ENCODE data around the gene ZFP36L1.

ZFP36L1 gene

DNA sequence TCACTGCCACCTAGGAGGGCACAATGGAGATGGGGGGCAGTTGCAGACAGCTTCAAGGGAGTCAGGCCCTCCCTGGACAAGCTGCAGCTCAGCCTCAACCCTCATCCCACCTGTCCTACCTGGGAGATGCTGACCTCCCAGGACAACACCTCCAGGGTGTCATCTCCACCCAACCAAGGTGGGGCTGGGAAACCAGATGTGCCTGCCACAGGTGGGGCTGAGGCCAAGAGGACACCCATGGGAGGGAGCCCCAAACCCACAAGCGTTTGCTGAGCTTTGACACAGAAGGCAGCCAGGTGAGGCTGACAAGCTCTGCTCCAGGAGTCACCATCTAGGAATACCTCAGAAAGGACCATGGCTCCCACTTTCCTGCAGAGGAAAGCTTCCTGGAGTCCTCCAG lies 31.5 kb downstream of the ZFP36L1 start:
- DNase-seq, result no peak

DNA sequence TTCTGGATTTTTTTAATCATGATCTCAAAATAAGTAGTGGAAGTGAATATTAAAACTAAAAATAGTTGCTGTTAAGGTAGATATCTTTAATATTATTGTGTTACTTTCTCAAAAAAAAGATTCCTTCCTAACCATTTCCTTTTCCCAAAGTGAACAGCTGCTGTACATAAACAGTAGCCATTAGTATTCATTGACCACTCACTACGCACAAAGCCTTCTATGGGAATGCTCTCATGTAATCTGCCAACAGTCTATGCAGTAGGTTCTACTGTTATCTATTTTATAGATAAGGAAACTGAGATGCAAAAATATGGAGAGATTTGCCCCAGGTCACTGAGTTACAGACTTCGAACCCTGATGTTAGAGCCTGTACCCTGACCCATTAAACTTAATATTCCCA lies 32.1 kb downstream of the ZFP36L1 start:
- DNase-seq, result no peak

DNA sequence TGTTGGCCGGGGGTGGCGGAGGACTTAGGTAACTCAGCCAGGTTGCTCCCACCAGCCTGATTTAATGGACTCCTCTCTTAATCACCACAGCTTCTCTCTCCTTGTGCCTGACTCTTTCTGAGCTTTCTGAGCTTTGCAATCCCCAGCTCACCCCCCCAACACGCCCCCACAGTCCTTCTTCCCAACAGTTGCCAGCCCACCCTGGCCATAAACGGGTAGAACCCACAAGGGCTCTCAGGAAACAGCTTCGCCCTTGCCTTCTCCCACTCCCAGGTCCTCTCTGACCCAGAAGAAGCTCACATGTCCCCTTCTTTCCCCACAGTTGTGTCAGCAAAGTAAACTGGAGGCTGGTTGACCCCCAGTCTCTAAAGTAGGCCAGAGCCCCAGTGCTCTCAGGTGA lies 32.9 kb downstream of the ZFP36L1 start:
- no peak for DNase-seq

DNA sequence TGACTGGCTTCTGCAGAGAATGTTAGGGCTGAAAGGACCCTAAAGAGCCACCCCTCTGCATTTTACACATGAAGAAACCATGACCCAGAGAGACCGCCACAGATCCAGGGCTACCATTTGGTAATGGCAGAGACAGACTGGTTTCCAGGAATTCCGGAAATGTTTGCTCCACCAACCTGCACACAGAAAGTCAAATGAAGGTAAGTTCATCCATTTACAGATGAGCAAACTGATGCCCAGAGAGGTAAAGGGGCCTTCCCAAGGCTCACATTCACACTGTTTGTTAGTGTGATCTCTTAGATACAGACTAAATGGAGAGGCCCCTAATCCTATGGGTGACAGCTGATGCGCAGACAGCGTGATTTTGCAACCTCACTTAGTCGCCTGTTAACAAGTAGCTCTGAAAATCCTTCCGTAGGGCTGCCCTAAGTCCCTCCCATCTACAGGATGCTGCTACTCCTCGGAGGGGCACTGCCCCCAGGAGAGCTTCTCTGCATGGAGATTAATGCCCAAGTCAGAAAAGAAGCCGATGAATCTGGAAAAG lies 33.8 kb downstream of the ZFP36L1 start:
- DNase-seq, result no peak

DNA sequence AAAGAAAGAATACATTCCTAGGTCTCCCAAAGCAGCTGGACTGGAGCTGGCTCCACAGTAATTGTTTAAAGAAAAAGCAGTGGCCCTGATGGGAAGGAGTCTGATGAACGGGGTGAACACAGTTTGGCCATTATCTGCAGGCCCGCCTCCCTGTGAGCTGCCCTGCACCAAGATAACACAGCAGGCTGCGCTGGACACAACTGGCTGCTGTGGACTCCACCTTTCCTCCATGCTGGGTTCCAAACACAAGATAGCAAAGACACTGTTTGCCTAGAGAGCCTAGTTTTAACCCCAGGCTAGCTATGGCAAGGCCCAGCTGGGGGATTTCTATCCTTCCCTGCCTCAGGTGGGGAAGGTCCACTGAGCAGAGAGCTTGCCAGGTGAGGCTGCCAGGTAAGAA lies 34.6 kb downstream of the ZFP36L1 start:
- DNase-seq, result no peak

DNA sequence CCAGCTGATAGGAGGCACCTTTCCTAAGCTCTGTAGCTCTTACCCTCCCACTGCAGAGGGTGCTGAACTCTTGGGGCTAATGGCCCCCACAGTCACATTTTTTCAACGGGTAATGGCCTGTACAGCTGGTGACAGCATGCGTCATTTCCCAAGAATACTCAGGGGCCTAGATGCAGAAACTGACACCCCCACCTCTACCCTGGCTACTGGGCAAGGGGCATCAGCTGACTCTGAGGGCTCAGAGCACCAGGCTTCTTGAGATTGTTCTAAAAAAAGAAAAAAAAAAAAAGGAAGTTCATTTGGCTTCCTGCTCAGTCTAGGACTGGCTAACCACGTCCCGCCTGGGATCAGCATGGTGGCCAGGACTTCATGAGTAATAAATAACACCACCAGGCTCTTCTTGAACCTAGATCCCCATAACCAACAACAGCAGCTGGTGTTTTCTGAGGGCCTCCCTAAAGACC lies 35.2 kb downstream of the ZFP36L1 start:
- DNase-seq, result no peak

DNA sequence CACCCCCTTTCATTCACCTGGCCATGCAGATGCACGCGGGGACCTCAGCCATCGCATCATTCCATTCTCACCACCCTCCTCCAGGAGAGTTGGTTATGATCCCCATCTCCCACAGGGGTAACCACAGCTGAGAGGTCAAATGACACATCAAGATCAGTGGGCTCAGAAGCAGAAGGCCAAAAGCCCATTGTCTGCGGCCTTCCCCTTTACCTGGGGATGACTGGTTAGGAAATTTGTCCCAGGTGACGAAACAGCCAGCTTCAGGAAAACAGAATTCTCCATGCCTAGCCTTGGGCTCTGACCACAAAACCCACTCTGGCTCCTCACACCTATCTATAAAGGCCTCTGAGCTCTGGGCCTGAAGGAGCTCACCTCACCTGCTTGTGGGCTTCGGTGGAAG lies 36.1 kb downstream of the ZFP36L1 start:
- DNase-seq, result no peak

DNA sequence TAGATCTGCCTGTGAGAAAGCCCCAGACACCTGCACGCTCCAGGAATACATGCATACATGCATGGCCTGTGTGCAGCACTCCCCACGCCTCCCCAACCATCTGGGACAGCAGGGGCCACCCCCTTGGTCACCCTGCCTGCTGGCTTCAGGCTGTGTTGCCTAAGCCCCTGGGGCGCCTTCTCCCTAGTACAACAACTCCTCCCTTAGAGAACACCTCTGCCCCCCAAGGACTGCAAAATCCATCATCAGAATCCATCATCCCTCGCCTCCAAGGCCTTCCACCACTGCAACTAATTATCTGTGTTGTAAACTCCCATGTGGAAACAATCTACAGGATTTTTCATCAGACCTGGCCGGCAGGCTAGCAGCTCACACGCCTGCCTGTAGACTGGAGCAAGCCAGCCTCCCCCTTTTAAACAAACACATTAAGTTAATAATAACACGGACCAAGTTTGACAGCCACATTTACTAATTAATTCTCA lies 36.8 kb downstream of the ZFP36L1 start:
- DNase-seq, result peak in 2 of 3 experiments; percentile 38 to 70

DNA sequence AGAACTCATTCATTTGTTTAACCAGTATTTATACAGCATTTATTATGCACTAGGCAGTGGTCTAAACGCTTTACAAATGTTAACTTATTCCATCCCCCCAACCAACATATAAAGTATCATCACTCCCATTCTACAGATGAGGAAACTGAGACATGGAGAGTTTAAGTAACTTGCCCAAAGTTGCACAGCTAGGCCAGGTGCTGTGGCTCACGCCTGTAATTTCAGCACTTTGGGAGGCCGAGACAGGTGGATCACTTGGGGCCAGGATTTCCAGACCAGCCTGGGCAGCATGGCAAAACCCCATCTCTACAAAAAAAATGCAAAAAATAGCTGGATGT lies 37.9 kb downstream of the ZFP36L1 start:
- no peak for DNase-seq

DNA sequence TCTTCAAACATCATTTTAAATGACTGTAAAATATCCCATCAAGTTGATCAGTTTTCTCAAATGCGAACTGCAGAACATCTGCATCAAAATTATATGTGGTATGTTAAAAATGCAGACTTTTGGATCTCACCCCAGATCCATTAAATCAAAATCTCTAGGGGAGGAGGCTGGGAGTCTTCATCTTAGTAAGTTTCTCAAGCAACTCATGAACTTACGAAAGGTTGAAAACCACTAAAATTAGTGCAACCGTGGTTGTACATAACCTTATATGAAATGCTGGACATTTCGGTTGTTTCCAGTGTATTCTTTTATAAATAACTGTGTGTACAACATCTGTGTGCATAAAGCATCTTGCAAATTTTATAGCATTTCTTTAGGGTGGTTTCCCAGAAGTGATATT lies 39.2 kb downstream of the ZFP36L1 start:
- DNase-seq, result no peak

DNA sequence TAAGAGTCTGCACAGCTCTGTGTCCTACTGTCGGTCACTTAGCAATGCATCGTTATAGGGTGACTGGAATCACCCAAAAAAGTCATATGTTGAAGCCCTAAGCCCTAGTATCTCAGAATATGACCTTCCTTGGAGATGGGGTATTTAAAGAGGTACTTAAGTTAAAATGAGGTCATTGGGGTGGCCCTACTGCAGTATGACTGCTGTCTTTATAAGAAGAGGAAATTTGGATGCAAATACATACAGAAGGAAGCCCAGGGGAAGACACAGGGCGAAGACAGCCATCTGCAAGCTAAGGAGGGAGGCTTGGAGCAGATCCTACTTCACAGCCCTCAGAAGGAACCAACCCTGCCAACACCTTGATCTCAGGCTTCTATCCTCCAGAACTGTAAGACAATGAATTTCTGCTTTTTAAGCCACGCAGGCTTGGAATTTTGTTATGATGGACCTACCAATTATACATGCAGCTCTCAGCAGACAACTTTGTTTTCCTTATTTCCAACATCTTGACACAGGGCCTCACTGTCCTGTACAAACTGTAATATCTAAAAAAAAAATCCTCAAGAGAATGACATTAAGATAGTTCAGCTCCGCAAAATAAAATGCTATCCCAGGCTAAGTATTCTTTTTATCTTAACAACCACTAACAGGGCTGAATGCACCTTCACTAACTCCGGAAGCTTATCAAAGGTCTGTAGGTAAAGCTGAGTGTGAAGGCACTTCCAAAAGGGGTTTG lies 40.4 kb downstream of the ZFP36L1 start:
- DNase-seq, result no peak

DNA sequence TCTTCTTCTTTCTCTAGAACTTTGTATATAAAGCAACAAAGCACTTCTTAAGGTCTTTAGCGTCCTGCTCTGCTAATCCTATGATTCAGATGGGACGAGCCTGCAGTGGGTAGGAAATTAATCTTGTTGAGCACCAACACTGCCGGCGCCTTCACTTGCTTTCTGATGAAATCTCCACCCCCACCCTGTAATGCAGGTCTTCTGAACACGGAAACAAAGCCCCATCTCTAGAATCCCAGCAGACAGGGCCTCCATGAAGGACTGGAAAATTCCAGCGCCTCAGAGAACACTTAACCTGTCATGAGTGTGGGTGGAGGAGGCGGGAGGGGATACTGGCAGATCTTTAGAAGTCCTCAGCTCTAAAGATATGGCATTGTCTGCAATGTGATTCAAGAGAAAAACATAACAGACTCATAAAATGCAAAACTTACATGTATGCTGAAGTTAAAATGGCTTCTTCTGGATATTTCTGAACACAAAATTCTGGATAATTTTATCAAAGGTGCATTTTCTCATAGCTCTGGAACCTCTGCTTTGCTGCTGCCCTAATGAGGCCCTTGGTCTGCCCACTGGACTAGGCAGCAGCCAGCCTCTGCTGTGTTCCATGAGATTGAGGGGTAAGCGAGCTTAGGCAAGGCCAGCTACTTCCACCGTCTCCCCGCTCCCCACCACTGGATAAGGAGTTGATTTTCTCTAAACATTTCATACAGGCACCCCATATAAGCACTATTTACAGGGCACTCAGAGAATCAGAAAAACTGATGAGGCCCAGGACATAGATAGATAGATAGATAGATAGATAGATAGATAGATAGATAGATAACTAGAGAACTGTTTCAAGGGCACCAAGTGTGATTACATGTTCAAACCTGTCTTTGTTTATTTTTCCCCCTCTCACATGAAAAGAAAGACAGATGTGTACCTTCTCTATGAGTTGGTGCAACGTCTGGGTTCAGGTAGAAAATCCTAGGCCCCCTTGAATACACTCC lies 43.1 kb downstream of the ZFP36L1 start:
- no peak for DNase-seq

DNA sequence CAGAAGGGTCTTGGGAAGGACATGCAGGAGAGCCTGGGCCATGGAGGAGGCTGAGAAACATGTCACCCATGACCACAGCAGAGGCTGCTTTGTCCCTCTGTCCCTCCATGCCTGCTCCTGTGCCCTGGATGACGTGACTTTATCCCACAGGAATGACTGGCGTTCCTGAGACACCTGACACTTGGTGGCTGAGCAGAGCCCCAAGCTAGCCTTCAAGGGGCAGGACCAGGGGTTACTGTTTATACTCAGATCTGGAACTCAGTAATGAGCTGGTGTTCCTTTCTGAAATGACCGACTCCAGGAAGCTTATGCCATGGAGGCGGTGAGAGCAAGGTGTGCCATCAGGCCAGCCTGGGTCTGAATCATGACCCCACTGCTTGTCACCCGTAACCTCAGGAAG lies 44.2 kb downstream of the ZFP36L1 start:
- DNase-seq, result no peak

DNA sequence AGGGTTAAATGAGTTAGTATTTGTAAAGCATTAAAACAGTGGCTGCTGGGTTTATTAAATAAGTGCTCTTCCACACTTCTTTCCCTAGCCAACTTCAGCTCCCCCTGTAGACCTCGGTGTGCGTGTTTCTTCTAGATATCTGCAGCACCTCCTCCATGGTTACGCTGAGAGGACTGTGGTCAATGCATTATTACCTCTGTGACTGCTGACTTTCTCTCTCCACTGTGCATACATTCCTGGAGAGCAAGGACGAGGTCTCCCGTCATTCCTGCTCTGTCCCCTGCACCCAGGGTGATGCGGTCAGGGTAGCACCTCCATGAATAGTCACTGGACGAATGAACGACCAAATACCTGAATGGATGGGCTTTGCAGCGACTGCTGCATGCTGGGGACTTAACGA lies 44.6 kb downstream of the ZFP36L1 start:
- no peak for DNase-seq

DNA sequence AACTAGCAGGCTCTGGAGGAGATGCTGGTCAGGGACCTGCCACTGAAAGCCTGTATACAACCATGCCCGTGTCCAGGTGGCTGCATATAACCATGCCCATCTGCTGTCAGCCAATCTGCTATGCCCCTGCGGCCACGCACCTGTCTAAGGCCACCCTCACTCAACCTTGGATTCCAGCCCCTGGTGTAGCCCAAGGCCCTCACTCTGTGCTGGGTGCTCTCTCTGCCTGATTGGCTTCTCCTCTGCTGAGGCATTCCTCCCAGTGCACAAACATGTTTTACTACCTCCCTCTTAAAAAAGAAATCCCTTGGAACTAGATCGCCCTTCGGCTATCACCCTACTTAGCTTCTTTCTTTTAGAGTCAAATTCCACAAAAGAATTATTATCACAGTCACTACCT lies 45.5 kb downstream of the ZFP36L1 start:
- DNase-seq, result no peak

DNA sequence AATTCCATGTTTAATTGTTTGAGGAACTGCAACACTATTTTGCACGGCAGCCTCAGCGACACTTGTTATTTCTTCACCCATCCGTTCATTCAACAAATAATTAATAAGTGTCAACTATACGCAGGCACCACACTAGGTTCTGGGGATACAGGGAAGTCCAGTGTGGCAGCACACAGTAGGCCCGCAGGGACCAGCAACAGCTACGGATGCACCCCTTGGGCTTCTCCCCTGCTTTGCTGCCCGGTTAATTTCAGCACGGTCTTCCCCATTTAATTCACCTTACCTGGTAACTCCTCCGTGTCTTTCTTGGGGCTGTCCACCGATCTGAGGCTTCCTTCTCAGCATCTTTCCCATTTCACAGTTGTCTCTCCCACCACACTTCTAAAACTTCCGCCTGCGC lies 48.3 kb downstream of the ZFP36L1 start:
- DNase-seq, result no peak

DNA sequence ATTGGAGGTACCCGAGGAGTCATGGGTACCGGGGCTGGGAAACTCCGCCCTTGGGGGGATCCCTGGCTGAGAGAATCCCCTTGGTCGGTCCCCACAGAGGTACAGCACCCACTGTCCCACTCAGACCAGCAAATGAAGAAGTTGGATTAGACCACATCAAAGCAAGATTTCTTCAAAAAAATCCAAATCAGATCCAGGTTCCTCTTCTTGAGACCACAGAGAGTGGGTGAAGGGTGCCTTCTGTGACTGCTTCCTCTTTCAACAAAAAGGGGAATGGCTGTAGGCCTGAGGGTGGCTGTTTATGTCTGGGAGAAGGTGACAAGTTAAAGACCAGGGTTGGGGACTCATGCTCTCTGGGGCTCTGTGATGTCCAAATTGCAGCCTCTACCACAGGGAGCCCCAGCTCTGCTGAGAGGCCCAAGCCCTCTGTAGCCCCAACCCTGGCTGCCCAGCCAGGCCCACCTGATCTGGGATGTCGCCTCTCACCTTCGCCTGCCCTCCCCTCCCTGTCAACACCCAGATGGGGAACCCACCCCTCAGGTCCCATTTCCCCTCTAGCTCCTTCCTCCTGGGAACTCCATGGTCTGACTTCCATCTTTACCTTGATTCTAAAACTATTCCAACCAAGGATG lies 50.9 kb downstream of the ZFP36L1 start:
- DNase-seq, result no peak

DNA sequence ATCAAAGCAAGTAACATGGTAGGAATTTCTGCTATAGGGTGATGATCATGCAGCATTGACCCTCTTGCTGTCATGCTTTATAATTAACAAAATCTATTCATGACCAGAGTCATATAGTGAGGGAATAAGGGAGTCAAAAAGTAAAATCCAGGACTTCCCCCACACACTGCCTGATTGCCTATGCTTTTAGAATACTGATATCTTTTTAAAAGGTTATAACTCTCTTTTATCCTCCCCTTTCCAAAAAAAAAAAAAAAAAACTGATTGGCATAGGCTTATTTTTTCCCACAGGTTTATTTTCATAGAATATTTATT lies 51.4 kb downstream of the ZFP36L1 start:
- DNase-seq, result no peak

DNA sequence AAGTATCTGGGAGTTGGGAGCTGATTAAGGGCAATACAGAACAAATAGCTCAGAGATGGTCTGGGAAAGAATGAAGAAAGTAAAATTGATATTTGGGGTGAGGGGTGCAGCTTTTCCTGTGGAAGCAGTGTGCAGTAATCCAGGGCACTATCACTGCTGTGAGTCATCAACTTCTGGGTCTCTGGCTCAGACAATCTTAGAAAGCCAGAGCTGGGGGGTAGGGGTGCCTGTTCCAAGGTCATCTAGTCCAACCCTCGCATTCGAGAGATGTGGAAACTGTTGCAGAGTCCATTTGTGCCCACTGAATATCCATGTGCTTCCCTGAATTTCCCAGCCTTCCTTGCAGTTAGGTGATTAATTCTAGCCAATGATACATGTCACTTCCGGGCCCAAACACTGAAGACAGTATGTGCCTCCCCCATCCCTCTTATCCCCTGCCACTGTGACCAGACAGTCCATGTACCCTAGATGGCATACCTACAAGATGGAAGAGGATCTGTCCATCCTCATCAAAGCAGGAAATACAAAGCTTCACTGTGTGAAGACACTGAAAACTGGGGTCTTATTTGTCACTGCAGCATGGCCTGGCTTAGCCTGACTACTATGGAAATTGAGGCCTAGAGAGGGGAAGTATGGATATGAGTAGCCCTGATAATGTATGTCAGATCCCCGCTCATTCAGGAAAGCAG lies 51.9 kb downstream of the ZFP36L1 start:
- no peak for DNase-seq

DNA sequence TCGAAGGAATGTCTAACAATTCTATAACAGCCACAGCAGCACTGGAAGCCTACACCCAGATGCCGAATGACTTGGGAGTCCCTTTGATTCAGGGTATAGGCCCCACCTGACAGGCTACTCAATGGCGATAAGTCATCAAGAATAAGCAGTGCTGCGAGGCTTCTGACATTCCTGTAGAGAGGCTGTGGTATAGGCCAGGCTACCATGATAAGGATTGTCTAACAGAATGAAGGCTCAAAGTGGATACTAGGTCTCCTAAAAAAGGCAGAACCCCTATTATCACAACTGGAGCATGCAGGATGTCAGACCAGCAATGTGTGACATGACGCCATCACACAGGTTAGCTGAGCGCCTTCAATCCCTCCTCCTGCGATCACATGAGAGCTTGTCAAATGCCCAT lies 53.2 kb downstream of the ZFP36L1 start:
- DNase-seq, result no peak

DNA sequence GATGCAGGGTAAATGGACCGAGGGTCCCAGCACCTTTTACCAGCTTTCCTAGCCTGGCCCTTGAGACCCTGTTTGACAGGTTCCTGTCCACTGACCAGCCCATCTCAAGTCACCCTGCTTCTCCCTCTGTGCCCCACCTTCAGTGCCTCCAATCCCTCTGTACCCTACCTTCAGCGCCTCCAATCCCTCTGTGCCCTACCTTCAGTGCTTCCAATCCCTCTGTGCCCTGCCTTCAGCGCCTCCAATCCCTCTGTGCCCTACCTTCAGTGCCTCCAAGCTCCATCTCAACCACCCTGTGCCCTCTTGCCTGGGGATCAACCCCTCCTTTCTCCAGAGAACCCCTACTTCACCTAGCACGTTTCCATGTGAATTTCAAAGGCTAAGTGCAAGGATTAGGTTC lies 54.3 kb downstream of the ZFP36L1 start:
- no peak for DNase-seq
